DOHH2 (cell line): ENCODE data around the gene TMCO5A.

ENCODE experiments used
- H3F3A ChIP-seq: fragments of 200-600 bp; sonication (generic), shearing (Covaris generic); 2 replicates; pipeline ENCODE4 v1.6.0; 2016; ENCODE audit warnings: antibody characterized with exemption, mild to moderate bottlenecking; ENCODE audit not compliant: control insufficient read depth, insufficient read depth
- H3K27ac ChIP-seq: fragments of 200-600 bp; sonication (generic); 2 replicates; pipeline ENCODE4 v1.5.1; 2014; ENCODE audit warnings: low read depth, mild to moderate bottlenecking, low read length, moderate library complexity
- H3K27me3 ChIP-seq: fragments of 200-600 bp; sonication (generic); 2 replicates; pipeline ENCODE4 v1.6.1; 2014; ENCODE audit warnings: mild to moderate bottlenecking, low read length, mixed read lengths; ENCODE audit not compliant: control insufficient read depth
- H3K36me3 ChIP-seq: fragments of 200-600 bp; sonication (generic); 2 replicates; pipeline ENCODE4 v1.6.1; 2014; ENCODE audit warnings: mild to moderate bottlenecking, low read length, moderate library complexity, mixed read lengths; ENCODE audit not compliant: control insufficient read depth
- H3K4me1 ChIP-seq: fragments of 200-600 bp; sonication (generic); 2 replicates; pipeline ENCODE4 v1.6.1; 2014; ENCODE audit warnings: mild to moderate bottlenecking, low read length, mixed read lengths; ENCODE audit not compliant: control insufficient read depth
- H3K4me2 ChIP-seq: fragments of 200-600 bp; sonication (generic); 2 replicates; pipeline ENCODE4 v1.6.0; 2014; ENCODE audit warnings: mild to moderate bottlenecking, low read length, moderate library complexity
- H3K4me3 ChIP-seq: fragments of 200-600 bp; sonication (generic); 2 replicates; pipeline ENCODE4 v1.5.1; 2014; ENCODE audit warnings: mild to moderate bottlenecking, low read length, mixed read lengths
- H3K79me2 ChIP-seq: fragments of 200-600 bp; sonication (generic); 2 replicates; pipeline ENCODE4 v1.6.1; 2014; ENCODE audit warnings: mild to moderate bottlenecking, low read length, mixed read lengths; ENCODE audit not compliant: control insufficient read depth
- H3K9me2 ChIP-seq: fragments of 200-600 bp; sonication (generic); replicated peaks from 2 replicates; pipeline ENCODE4 v1.6.1; 2014; ENCODE audit warnings: mild to moderate bottlenecking, low read length, mixed read lengths; ENCODE audit not compliant: control insufficient read depth
- H3K9me3 ChIP-seq: fragments of 200-600 bp; sonication (generic); 2 replicates; pipeline ENCODE4 v1.6.1; 2014; ENCODE audit warnings: antibody characterized with exemption, low read length, mixed read lengths; ENCODE audit not compliant: control insufficient read depth, insufficient read depth
- H4K20me1 ChIP-seq: fragments of 200-600 bp; sonication (generic); 2 replicates; pipeline ENCODE4 v1.6.0; 2014; ENCODE audit warnings: low read depth, mild to moderate bottlenecking, antibody characterized with exemption, low read length, moderate library complexity; ENCODE audit not compliant: control insufficient read depth, insufficient read depth
- EZH2phosphoT487 ChIP-seq: fragments of 200-600 bp; sonication (generic); IDR thresholded peaks from 2 replicates; pipeline ENCODE4 v1.6.1; 2017; ENCODE audit warnings: borderline replicate concordance, mild to moderate bottlenecking, antibody characterized with exemption, low read length, moderate library complexity, mixed read lengths
- TF ChIP-seq, protein P1 (sequence below): fragments of 200-600 bp; sonication (generic); IDR thresholded peaks from one replicate; pipeline ENCODE4 v1.5.1; 2014; ENCODE audit warnings: antibody characterized with exemption, mild to moderate bottlenecking, low read depth, low read length; ENCODE audit not compliant: poor library complexity, severe bottlenecking

The TMCO5A gene

GRCh38 chr15:37934340-37934739, at the start of gene TMCO5A:
TMCO5A (plus strand) TSS chr15:37934640; CDS start chr15:37936324, 1,684 bp downstream.
- H3K9me3 ChIP-seq, result no peaks in the 10 kb centered on the region
- no peak within 1 kb of the TSS for H3K4me2 ChIP-seq
- H3F3A ChIP-seq, result no peaks in the 10 kb centered on the region
- TF ChIP-seq, protein P1, sequence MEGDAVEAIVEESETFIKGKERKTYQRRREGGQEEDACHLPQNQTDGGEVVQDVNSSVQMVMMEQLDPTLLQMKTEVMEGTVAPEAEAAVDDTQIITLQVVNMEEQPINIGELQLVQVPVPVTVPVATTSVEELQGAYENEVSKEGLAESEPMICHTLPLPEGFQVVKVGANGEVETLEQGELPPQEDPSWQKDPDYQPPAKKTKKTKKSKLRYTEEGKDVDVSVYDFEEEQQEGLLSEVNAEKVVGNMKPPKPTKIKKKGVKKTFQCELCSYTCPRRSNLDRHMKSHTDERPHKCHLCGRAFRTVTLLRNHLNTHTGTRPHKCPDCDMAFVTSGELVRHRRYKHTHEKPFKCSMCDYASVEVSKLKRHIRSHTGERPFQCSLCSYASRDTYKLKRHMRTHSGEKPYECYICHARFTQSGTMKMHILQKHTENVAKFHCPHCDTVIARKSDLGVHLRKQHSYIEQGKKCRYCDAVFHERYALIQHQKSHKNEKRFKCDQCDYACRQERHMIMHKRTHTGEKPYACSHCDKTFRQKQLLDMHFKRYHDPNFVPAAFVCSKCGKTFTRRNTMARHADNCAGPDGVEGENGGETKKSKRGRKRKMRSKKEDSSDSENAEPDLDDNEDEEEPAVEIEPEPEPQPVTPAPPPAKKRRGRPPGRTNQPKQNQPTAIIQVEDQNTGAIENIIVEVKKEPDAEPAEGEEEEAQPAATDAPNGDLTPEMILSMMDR, result no peak
- TF ChIP-seq EZH2phosphoT487, result no peak
- H3K27ac ChIP-seq, result no peak within 1 kb of the TSS
- H3K4me3 ChIP-seq, result no peak within 1 kb of the TSS
- H3K36me3 ChIP-seq, result no peaks in the 10 kb centered on the region
- H3K27me3 ChIP-seq, result no peaks in the 10 kb centered on the region; the same call in 1 of the 2 replicates
- no peaks in the 10 kb centered on the region for H4K20me1 ChIP-seq
- H3K4me1 ChIP-seq, result no peaks in the 10 kb centered on the region
- no peaks in the 10 kb centered on the region for H3K9me2 ChIP-seq
- H3K79me2 ChIP-seq, result no peaks in the 10 kb centered on the region

DNA sequence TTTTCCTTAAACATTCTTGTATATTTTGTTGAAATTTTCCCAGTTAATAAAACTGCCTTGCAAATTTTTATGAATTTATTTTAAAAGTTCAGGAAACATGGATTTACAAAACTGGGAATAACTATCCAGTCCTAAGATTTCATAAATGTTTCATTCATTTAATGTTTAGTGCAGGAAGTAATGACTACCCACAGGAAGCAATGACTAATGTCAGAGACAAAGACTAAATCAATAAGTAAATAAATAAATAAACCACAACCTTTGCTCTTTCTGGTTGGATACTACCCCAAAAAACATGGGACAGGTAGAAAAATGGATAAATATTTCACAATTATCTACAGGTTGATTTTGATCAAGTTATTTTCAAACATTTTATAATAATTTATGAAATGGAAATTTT, 48.8 kb upstream of the TMCO5A start:
- Histone ChIP-seq H3K9me3 (no peaks in the 10 kb centered on the region), H4K20me1 (no peaks in the 10 kb centered on the region), H3K79me2 (no peaks in the 10 kb centered on the region), H3K27me3 (no peaks in the 10 kb centered on the region), H3F3A (no peaks in the 10 kb centered on the region), H3K4me1 (no peaks in the 10 kb centered on the region), H3K4me2 (no peak overlapping the region), H3K4me3 (no peak overlapping the region), H3K9me2 (no peaks in the 10 kb centered on the region), H3K36me3 (no peaks in the 10 kb centered on the region), H3K27ac (no peak overlapping the region)
- TF ChIP-seq EZH2phosphoT487, result no peak
- TF ChIP-seq, protein P1, result no peak

DNA sequence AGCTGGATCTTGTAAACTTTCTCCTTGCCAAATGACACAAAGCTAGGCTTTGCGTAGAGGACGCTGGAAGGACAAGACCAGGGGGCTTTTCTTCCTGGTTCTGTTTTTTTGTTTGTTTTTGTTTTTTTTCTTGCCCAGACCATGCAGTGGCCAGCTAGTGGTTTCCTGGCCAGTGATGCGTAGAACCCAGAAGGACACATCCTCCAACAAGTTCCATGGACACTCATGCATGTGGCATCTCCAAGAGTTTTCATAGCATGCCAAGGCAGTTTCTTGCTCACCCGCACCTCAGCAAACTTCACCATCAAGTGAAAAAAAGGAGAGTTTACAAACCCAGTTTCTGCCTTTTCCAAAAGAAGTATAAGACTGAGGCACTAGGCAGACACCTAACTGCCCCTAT, 46.1 kb upstream of the TMCO5A start:
- no peak overlapping the region for H3K4me3 ChIP-seq
- no peaks in the 10 kb centered on the region for H3K9me3 ChIP-seq
- TF ChIP-seq, protein P1, result no peak
- TF ChIP-seq EZH2phosphoT487, result no peak
- H3K27ac ChIP-seq, result no peak overlapping the region
- H4K20me1 ChIP-seq, result no peaks in the 10 kb centered on the region
- H3F3A ChIP-seq, result no peaks in the 10 kb centered on the region
- H3K27me3 ChIP-seq, result no peaks in the 10 kb centered on the region
- H3K9me2 ChIP-seq, result no peaks in the 10 kb centered on the region
- no peaks in the 10 kb centered on the region for H3K36me3 ChIP-seq
- H3K79me2 ChIP-seq, result no peaks in the 10 kb centered on the region
- no peak overlapping the region for H3K4me2 ChIP-seq
- H3K4me1 ChIP-seq, result no peaks in the 10 kb centered on the region
